ENCODE data around the gene TXNDC12. TPM values are rescaled to one million over a fixed set of nuclear protein-coding genes. Genes with fewer than 3 reads are reported as not detected.

The TXNDC12 gene
- total RNA-seq, 6 donors from 2014 or later: 8.4 to 54.0 (median 26.6) TPM

DNA sequence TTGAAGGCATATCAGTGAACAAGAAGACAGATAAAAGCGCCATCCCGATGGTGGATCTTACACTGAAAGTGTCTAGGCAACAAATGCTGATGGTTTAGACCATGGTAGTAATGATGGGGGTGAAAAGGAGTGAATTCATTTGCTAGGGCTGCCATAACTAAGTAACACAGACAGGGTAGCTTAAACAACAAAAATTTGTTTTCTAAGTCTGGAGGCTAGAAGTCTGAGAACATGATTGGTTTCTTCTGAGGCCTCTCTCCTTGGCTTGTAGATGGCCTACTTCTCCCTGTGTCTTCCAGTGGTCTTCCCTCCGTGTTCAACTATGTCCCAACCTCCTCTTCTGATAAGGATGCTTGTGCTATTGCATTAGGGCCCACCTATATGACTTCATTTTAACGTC is 51.1 kb downstream of the TXNDC12 start:
- DNase-seq (no peak), ATAC-seq (ENCODE audit: low FRiP score in 2 of 2) (no peak)
- H3K36me3 ChIP-seq: no peaks in the 10 kb centered on the region
- H3K27ac ChIP-seq: no peak overlapping the region
- H3K4me3 ChIP-seq: no peak overlapping the region
- peaks cover 0 to 4% (median 2%) of the 10 kb centered on the region in 4 donors for H3K4me1 ChIP-seq
- 53 to 60% methylated on average over 4 of the region's 4 CpGs for WGBS, 2 donors
- H3K9me3 ChIP-seq: no peaks in the 10 kb centered on the region
- TF ChIP-seq EP300 (IDR thresholded peaks at IDR 0.05) (no peak), POLR2A (IDR thresholded peaks at IDR 0.05) (no peak), POLR2AphosphoS5 (IDR thresholded peaks at IDR 0.05) (no peak)
- TF ChIP-seq, protein P1, sequence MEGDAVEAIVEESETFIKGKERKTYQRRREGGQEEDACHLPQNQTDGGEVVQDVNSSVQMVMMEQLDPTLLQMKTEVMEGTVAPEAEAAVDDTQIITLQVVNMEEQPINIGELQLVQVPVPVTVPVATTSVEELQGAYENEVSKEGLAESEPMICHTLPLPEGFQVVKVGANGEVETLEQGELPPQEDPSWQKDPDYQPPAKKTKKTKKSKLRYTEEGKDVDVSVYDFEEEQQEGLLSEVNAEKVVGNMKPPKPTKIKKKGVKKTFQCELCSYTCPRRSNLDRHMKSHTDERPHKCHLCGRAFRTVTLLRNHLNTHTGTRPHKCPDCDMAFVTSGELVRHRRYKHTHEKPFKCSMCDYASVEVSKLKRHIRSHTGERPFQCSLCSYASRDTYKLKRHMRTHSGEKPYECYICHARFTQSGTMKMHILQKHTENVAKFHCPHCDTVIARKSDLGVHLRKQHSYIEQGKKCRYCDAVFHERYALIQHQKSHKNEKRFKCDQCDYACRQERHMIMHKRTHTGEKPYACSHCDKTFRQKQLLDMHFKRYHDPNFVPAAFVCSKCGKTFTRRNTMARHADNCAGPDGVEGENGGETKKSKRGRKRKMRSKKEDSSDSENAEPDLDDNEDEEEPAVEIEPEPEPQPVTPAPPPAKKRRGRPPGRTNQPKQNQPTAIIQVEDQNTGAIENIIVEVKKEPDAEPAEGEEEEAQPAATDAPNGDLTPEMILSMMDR (IDR thresholded peaks at IDR 0.05): no peak
- no peaks in the 10 kb centered on the region for H3K27me3 ChIP-seq

DNA sequence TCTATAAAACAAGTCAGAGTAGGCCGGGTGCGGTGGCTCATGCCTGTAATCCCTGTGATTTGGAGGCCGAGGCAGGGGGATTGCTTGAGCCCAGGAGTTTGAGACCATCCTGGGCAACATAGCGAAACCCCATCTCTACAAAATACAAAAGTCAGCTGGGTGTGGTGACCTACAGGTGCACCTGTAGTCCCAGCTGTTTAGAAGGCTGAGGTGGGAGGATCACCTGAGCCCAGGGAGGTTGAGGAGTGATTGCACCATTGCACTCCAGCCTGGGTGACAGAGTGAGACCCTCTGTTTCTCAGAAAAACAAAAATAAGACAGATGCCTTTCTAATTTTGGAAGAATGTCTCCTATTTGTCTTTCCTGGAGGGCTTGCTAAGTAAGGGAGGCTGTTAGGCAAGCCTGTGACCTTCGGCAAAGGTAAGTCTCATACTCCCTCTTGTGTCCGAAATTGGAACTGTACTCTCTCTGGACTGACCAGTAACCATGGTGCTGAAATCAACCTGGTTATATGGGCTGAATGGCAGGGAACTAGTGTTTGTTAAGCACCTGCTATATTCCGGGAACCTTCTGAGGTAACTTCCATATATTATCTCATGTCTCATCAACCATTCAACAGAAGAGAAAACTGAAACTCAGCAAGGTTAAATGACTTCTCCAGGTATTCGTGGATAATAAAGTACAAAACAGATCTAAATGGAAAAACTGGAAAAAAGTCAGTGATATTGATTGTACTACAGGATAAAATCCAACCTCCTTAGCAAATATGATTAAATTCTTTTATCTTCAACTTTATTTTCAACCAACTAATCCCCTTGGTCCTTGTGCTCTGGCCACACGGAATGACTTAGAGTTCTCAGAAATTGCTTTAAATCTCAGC is 52.7 kb downstream of the TXNDC12 start:
- peak in 1 of 2 donors; percentile 40 for DNase-seq
- no peak for TF ChIP-seq EP300 (IDR thresholded peaks at IDR 0.05)
- TF ChIP-seq, protein P1 (IDR thresholded peaks at IDR 0.05): peak; percentile 81 to 94 (median 90)
- 52 to 53% methylated on average over 9 of the region's 9 CpGs for WGBS, 2 donors

DNA sequence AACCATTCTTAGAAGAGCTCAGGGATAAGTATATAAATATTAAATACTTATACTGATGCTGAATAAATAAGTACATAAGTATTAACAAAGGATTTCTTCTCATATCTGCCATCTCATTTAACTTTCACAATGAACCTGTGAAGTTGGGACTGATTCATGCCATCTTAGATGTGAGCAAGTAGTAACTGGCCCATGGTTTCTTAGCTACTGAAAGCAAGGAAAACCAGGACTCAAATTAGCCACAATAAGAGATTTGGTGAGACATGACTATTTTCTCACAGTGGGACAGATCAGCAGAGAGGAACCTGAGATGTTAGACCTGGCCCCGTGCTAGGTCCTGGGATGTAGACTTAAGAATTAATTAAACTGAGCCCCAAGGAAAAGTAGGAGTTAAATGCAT is 56.3 kb downstream of the TXNDC12 start:
- no peaks in the 10 kb centered on the region for H3K4me1 ChIP-seq
- WGBS, 2 donors: 63 to 88% methylated on average over 1 of the region's 1 CpG
- ATAC-seq (ENCODE audit: low FRiP score in 2 of 2): no peak

More for the DNA sequence above, 52.7 kb downstream of the TXNDC12 start:
- Histone ChIP-seq H3K36me3 (no peaks in the 10 kb centered on the region), H3K4me3 (no peak overlapping the region), H3K9me3 (no peaks in the 10 kb centered on the region), H3K4me1 (peaks cover 0 to 4% (median 2%) of the 10 kb centered on the region in 4 donors), H3K27me3 (no peaks in the 10 kb centered on the region), H3K27ac (no peak overlapping the region)
- peak; percentile 92 to 93 for ATAC-seq (ENCODE audit: low FRiP score in 2 of 2)

DNA sequence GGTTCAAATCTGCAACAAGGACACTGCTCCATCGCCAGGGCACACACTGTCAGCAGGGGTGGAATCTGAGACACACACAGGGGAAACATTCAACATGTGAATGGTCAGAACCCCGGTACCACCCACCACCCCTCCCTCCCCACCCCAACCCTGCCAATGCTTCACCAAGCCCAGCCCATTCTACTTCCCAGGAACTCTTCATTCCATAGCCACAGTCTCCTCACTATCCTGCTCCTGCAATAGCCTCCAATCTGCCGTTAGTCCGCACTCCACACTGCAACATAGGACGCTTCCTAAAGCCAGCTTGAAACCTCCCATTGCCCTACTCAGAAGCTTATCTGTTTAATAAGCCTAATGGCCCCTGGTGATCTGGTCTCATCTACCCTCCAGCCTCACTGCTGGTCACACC is 57.0 kb downstream of the TXNDC12 start:
- Histone ChIP-seq H3K36me3 (no peaks in the 10 kb centered on the region), H3K9me3 (no peaks in the 10 kb centered on the region), H3K27ac (no peak overlapping the region), H3K27me3 (peaks cover 0 to under 1% (median 0%) of the 10 kb centered on the region in 4 donors), H3K4me3 (no peak overlapping the region), H3K4me1 (no peaks in the 10 kb centered on the region)
- DNase-seq (no peak), ATAC-seq (ENCODE audit: low FRiP score in 2 of 2) (no peak)
- TF ChIP-seq, protein P1 (IDR thresholded peaks at IDR 0.05): no peak
- TF ChIP-seq EP300 (IDR thresholded peaks at IDR 0.05): no peak
- TF ChIP-seq POLR2A (IDR thresholded peaks at IDR 0.05): no peak
- TF ChIP-seq POLR2AphosphoS5 (IDR thresholded peaks at IDR 0.05): no peak
- 56 to 67% methylated on average over 5 of the region's 5 CpGs for WGBS, 2 donors

More for the DNA sequence above, 56.3 kb downstream of the TXNDC12 start:
- H3K27me3 ChIP-seq: no peaks in the 10 kb centered on the region
- H3K36me3 ChIP-seq: no peaks in the 10 kb centered on the region
- H3K4me3 ChIP-seq: no peak overlapping the region
- DNase-seq: no peak
- H3K27ac ChIP-seq: no peak overlapping the region
- no peaks in the 10 kb centered on the region for H3K9me3 ChIP-seq
- no peak for TF ChIP-seq POLR2A (IDR thresholded peaks at IDR 0.05)
- TF ChIP-seq, protein P1 (IDR thresholded peaks at IDR 0.05): no peak
- TF ChIP-seq EP300 (IDR thresholded peaks at IDR 0.05): no peak
- no peak for TF ChIP-seq POLR2AphosphoS5 (IDR thresholded peaks at IDR 0.05)
